ENCODE data around the gene TMEM212.
"Not testable (repeated sequence)": the region's sequence is repeated elsewhere in the genome, so short reads cannot be mapped to it uniquely, and the experiment has no call there.

The TMEM212 gene

DNA sequence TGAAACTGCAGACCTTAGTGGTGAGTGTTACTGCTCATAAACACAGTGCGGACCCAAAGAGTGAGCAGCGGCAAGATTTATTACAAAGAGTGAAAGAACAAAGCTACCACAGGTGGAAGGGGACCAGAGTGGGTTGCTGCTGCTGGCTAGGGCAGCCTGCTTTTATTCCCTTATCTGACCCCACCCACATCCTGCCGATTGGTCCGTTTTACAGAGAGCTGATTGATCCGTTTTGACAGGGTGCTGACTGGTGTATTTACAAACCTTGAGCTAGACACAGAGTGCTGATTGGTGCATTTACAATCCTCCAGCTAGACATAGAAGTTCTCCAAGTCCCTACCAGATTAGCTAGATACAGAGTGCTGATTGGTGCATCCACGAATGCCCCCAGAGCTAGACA lies 63.4 kb downstream of the TMEM212 start:
- not testable (repeated sequence) for H3K18ac ChIP-seq (ENCODE audit: low read length); H3K27me3 ChIP-seq (ENCODE audit: control insufficient read depth in 3 of 3, insufficient read depth in 3 of 3, low read depth in 1 of 3, low read length in 3 of 3); H4K8ac ChIP-seq (ENCODE audit: low read depth, low read length); H3K4me2 ChIP-seq (ENCODE audit: insufficient read depth, low read length, poor library complexity, severe bottlenecking); DNase-seq (ENCODE audit: low spot score); H3K4me1 ChIP-seq (ENCODE audit: control insufficient read depth in 2 of 2, insufficient read depth in 1 of 2, low read depth in 1 of 2, low read length in 2 of 2); H2BK120ac ChIP-seq (ENCODE audit: low read depth, low read length); H3K27ac ChIP-seq (replicated peaks; ENCODE audit: low read length); H2BK5ac ChIP-seq (ENCODE audit: low read length); H3K36me3 ChIP-seq (replicated peaks in 1 of 2; ENCODE audit: control insufficient read depth in 2 of 2, insufficient read depth in 2 of 2, low read length in 2 of 2); H2AFZ ChIP-seq (ENCODE audit: low read length); H3K23ac ChIP-seq (ENCODE audit: low read depth, low read length, poor library complexity); H3K4me3 ChIP-seq (ENCODE audit: low read length in 2 of 2); H3K4ac ChIP-seq (ENCODE audit: low read length); H3K14ac ChIP-seq (ENCODE audit: low read length); H2BK12ac ChIP-seq (ENCODE audit: low read length); H4K91ac ChIP-seq (ENCODE audit: low read depth, low read length, poor library complexity); H2BK15ac ChIP-seq (ENCODE audit: low read length); H3K9ac ChIP-seq (ENCODE audit: low read depth, low read length, poor library complexity); H3K79me1 ChIP-seq (ENCODE audit: low read depth, low read length); H2AK5ac ChIP-seq (ENCODE audit: low read depth, low read length)
- WGBS, 2 donors (ENCODE audit: extremely low coverage in 2 of 2, insufficient read length in 2 of 2, insufficient replicate concordance in 1 of 2), result no CpG with 5 or more reads among the region's 6 CpGs
- peaks cover 4 to 12% of the 10 kb centered on the region in 2 donors for H3K9me3 ChIP-seq (replicated peaks in 1 of 2; ENCODE audit: control insufficient read depth in 2 of 2, insufficient read depth in 1 of 2, low read depth in 1 of 2, low read length in 2 of 2)

DNA sequence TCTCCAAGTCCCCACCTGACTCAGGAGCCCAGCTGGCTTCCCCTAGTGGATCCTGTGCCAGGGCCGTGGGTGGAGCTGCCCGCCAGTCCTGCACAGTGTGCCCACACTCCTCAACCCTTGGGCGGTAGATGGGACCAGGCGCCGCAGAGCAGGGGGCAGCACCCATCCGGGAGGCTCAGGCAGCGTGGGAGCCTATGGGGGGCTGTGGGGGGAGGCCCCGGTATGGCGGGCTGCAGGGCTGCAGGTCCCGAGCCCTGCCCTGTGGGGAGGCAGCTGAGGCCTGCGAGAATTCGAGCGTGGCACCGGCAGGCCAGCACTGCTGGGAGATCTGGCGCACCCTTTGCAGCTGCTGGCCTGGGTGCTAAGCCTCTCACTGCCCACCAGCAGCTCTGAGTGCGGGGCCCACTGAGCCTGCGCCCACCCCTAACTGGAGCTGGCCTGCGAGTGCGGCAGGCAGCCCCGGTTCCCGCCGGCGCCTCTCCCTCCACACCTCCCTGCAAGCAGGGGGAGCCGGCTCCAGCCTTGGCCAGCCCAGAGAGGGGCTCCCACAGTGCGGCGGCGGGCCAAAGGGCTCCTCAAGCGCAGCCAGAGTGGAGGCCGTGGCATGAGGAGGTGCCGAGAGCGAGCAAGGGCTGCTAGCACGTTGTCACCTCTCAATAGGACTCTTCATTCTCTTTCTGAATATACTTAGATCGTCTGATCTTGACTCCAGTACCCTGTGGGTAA lies 64.0 kb downstream of the TMEM212 start:
- H3K36me3 ChIP-seq (replicated peaks in 1 of 2; ENCODE audit: control insufficient read depth in 2 of 2, insufficient read depth in 2 of 2, low read length in 2 of 2), result no peaks in the 10 kb centered on the region
- H2BK5ac ChIP-seq (ENCODE audit: low read length), result no peak overlapping the region
- peak overlapping the region; percentile 47 for H2BK120ac ChIP-seq (ENCODE audit: low read depth, low read length)
- no peaks in the 10 kb centered on the region for H3K4me1 ChIP-seq (ENCODE audit: control insufficient read depth in 2 of 2, insufficient read depth in 1 of 2, low read depth in 1 of 2, low read length in 2 of 2)
- H3K14ac ChIP-seq (ENCODE audit: low read length), result peak overlapping the region; percentile 56
- H3K79me1 ChIP-seq (ENCODE audit: low read depth, low read length), result no peaks in the 10 kb centered on the region
- no peak overlapping the region for H2BK15ac ChIP-seq (ENCODE audit: low read length)
- H3K18ac ChIP-seq (ENCODE audit: low read length), result no peak overlapping the region
- H2AFZ ChIP-seq (ENCODE audit: low read length), result no peak overlapping the region
- H3K4me3 ChIP-seq (ENCODE audit: low read length in 2 of 2), result no peak overlapping the region
- no peak overlapping the region for H3K4me2 ChIP-seq (ENCODE audit: insufficient read depth, low read length, poor library complexity, severe bottlenecking)
- no peak overlapping the region for H2BK12ac ChIP-seq (ENCODE audit: low read length)
- H4K8ac ChIP-seq (ENCODE audit: low read depth, low read length), result no peak overlapping the region
- H3K27me3 ChIP-seq (ENCODE audit: control insufficient read depth in 3 of 3, insufficient read depth in 3 of 3, low read depth in 1 of 3, low read length in 3 of 3), result peaks cover 0 to 4% (median 0%) of the 10 kb centered on the region in 3 experiments
- no peak overlapping the region for H3K9ac ChIP-seq (ENCODE audit: low read depth, low read length, poor library complexity)
- no peak overlapping the region for H3K27ac ChIP-seq (replicated peaks; ENCODE audit: low read length)
- DNase-seq (ENCODE audit: low spot score), result no peak
- peaks cover 4 to 12% of the 10 kb centered on the region in 2 donors for H3K9me3 ChIP-seq (replicated peaks in 1 of 2; ENCODE audit: control insufficient read depth in 2 of 2, insufficient read depth in 1 of 2, low read depth in 1 of 2, low read length in 2 of 2)
- no peak overlapping the region for H3K4ac ChIP-seq (ENCODE audit: low read length)
- H3K23ac ChIP-seq (ENCODE audit: low read depth, low read length, poor library complexity), result no peak overlapping the region
- H4K91ac ChIP-seq (ENCODE audit: low read depth, low read length, poor library complexity), result no peak overlapping the region
- no peak overlapping the region for H2AK5ac ChIP-seq (ENCODE audit: low read depth, low read length)
- WGBS, 2 donors (ENCODE audit: extremely low coverage in 2 of 2, insufficient read length in 2 of 2, insufficient replicate concordance in 1 of 2), result no CpG with 5 or more reads among the region's 33 CpGs

DNA sequence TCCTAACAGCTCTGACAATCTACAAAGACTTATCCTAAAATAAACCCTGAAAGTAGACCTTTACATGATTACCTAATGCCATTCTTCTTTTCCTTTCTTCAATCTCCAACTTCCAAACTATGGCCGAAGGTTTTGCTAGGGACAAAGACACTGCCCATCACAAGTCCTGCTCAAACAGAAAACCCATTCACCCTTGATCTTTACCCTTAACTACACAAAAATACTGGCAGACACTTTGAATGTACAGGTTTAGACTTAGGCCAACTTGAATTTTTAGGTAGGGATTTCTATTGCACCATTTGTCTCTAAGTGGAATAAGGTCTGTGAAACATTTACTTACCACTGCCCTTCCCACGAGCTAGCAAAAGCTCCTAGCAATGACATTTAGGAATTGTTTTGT lies 64.6 kb downstream of the TMEM212 start:
- no peaks in the 10 kb centered on the region for H3K4me1 ChIP-seq (ENCODE audit: control insufficient read depth in 2 of 2, insufficient read depth in 1 of 2, low read depth in 1 of 2, low read length in 2 of 2)
- H3K14ac ChIP-seq (ENCODE audit: low read length), result no peak overlapping the region
- peaks cover 0 to 4% (median 0%) of the 10 kb centered on the region in 3 experiments for H3K27me3 ChIP-seq (ENCODE audit: control insufficient read depth in 3 of 3, insufficient read depth in 3 of 3, low read depth in 1 of 3, low read length in 3 of 3)
- no peak overlapping the region for H3K9ac ChIP-seq (ENCODE audit: low read depth, low read length, poor library complexity)
- no peak overlapping the region for H2BK15ac ChIP-seq (ENCODE audit: low read length)
- H2AK5ac ChIP-seq (ENCODE audit: low read depth, low read length), result no peak overlapping the region
- no peak overlapping the region for H4K8ac ChIP-seq (ENCODE audit: low read depth, low read length)
- no peak overlapping the region for H3K27ac ChIP-seq (replicated peaks; ENCODE audit: low read length)
- H3K23ac ChIP-seq (ENCODE audit: low read depth, low read length, poor library complexity), result no peak overlapping the region
- no CpG with 5 or more reads among the region's 2 CpGs for whole genome bisulfite sequencing, 2 donors (ENCODE audit: extremely low coverage in 2 of 2, insufficient read length in 2 of 2, insufficient replicate concordance in 1 of 2)
- H3K4me3 ChIP-seq (ENCODE audit: low read length in 2 of 2), result no peak overlapping the region
- H3K9me3 ChIP-seq (replicated peaks in 1 of 2; ENCODE audit: control insufficient read depth in 2 of 2, insufficient read depth in 1 of 2, low read depth in 1 of 2, low read length in 2 of 2), result peaks cover 4 to 12% of the 10 kb centered on the region in 2 donors
- H2BK5ac ChIP-seq (ENCODE audit: low read length), result no peak overlapping the region
- no peak overlapping the region for H3K18ac ChIP-seq (ENCODE audit: low read length)
- no peaks in the 10 kb centered on the region for H3K36me3 ChIP-seq (replicated peaks in 1 of 2; ENCODE audit: control insufficient read depth in 2 of 2, insufficient read depth in 2 of 2, low read length in 2 of 2)
- no peak overlapping the region for H4K91ac ChIP-seq (ENCODE audit: low read depth, low read length, poor library complexity)
- no peak overlapping the region for H3K4me2 ChIP-seq (ENCODE audit: insufficient read depth, low read length, poor library complexity, severe bottlenecking)
- no peak overlapping the region for H2BK120ac ChIP-seq (ENCODE audit: low read depth, low read length)
- H3K79me1 ChIP-seq (ENCODE audit: low read depth, low read length), result no peaks in the 10 kb centered on the region
- no peak overlapping the region for H3K4ac ChIP-seq (ENCODE audit: low read length)
- no peak overlapping the region for H2BK12ac ChIP-seq (ENCODE audit: low read length)
- H2AFZ ChIP-seq (ENCODE audit: low read length), result no peak overlapping the region
- DNase-seq (ENCODE audit: low spot score), result no peak

DNA sequence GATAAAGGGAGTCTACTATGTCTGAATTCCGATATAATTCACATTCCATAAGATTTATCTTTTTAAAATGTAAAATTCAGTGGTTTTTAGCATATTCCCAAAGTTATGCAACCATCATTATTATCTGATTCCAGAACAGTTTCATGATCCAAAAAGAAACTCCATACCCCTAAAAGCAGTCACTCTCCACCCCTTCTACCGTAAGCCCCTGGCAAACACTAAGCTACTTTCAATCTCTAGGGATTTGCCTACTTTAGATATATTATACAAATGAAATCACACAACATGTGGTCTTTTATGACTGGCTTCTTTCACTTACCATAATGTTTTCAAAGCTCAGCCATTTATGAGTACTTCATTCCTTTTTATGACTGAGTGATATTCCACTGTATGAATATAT lies 65.6 kb downstream of the TMEM212 start:
- H3K4me1 ChIP-seq (ENCODE audit: control insufficient read depth in 2 of 2, insufficient read depth in 1 of 2, low read depth in 1 of 2, low read length in 2 of 2), result no peaks in the 10 kb centered on the region
- no CpG with 5 or more reads among the region's 2 CpGs for WGBS, 2 donors (ENCODE audit: extremely low coverage in 2 of 2, insufficient read length in 2 of 2, insufficient replicate concordance in 1 of 2)
- H2BK120ac ChIP-seq (ENCODE audit: low read depth, low read length), result no peak overlapping the region

More for the DNA sequence above, 65.6 kb downstream of the TMEM212 start:
- Histone ChIP-seq H3K9me3 (replicated peaks in 1 of 2; ENCODE audit: control insufficient read depth in 2 of 2, insufficient read depth in 1 of 2, low read depth in 1 of 2, low read length in 2 of 2) (peaks cover 4 to 12% of the 10 kb centered on the region in 2 donors), H3K14ac (ENCODE audit: low read length) (no peak overlapping the region), H2BK15ac (ENCODE audit: low read length) (no peak overlapping the region), H3K27ac (replicated peaks; ENCODE audit: low read length) (no peak overlapping the region), H4K8ac (ENCODE audit: low read depth, low read length) (no peak overlapping the region), H2AFZ (ENCODE audit: low read length) (no peak overlapping the region), H3K79me1 (ENCODE audit: low read depth, low read length) (no peaks in the 10 kb centered on the region), H3K36me3 (replicated peaks in 1 of 2; ENCODE audit: control insufficient read depth in 2 of 2, insufficient read depth in 2 of 2, low read length in 2 of 2) (no peaks in the 10 kb centered on the region), H3K27me3 (ENCODE audit: control insufficient read depth in 3 of 3, insufficient read depth in 3 of 3, low read depth in 1 of 3, low read length in 3 of 3) (peaks cover 0 to 4% (median 0%) of the 10 kb centered on the region in 3 experiments), H3K23ac (ENCODE audit: low read depth, low read length, poor library complexity) (no peak overlapping the region), H3K18ac (ENCODE audit: low read length) (no peak overlapping the region), H3K9ac (ENCODE audit: low read depth, low read length, poor library complexity) (no peak overlapping the region), H2BK5ac (ENCODE audit: low read length) (no peak overlapping the region), H3K4me2 (ENCODE audit: insufficient read depth, low read length, poor library complexity, severe bottlenecking) (no peak overlapping the region), H2AK5ac (ENCODE audit: low read depth, low read length) (no peak overlapping the region), H2BK12ac (ENCODE audit: low read length) (no peak overlapping the region), H3K4ac (ENCODE audit: low read length) (no peak overlapping the region), H4K91ac (ENCODE audit: low read depth, low read length, poor library complexity) (no peak overlapping the region), H3K4me3 (ENCODE audit: low read length in 2 of 2) (no peak overlapping the region)
- DNase-seq (ENCODE audit: low spot score), result no peak

Measured in neuronal stem cell (in vitro differentiated cells).